Raji (cell line): Measurements from ENCODE around the gene CEP104.

Source experiments
- POLR2A ChIP-seq: IDR thresholded peaks from 2 replicates; pipeline ENCODE4 v1.6.1; 2011; ENCODE audit warnings: low read depth, low read length, control low read depth; ENCODE audit not compliant: insufficient read depth

CEP104 gene

DNA sequence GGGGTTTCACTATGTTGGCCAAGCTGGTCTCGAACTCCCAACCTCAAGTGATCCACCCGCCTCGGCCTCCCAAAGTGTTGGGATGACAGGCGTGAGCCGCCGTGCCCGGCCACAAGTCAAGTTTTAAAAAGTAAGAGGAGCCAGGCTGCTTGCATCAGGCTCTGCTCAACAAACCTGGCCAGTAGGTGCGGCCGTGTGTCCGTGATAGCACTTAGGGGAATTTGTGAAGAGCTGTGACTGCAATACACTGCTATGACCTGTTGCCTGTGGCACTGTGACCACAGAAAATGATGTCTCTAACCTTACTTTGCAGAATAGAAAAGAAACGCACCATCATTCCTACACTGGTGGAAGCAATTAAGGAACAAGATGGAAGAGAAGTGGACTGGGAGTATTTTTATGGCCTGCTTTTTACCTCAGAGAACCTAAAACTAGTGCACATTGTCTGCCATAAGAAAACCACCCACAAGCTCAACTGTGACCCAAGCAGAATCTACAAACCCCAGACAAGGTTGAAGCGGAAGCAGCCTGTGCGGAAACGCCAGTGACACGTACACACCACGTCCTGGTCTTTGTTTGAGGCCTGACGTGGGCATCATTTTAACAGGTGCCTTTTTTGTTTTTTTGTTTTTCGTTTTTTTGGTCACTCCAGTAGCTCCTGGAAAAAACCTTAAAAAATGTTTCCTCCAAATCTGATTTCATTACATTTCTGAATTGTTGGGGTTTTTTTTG is 26.3 kb upstream of the CEP104 start:
- TF ChIP-seq POLR2A, result no peak

DNA sequence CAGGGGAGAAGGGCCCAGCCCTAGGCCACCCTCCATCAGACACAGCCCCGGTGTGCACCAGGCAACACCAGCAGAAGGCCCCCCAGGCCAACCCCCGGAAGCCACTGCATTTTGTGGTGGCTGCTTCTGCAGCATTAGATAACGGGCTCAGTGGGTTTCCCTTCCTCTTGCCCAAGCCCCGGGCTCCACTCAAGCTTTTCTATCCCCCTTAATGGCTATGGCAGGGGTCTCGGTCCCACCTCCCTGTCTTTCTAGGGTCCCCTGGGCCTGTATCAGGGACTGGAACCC is 24.1 kb upstream of the CEP104 start:
- TF ChIP-seq POLR2A, result no peak

DNA sequence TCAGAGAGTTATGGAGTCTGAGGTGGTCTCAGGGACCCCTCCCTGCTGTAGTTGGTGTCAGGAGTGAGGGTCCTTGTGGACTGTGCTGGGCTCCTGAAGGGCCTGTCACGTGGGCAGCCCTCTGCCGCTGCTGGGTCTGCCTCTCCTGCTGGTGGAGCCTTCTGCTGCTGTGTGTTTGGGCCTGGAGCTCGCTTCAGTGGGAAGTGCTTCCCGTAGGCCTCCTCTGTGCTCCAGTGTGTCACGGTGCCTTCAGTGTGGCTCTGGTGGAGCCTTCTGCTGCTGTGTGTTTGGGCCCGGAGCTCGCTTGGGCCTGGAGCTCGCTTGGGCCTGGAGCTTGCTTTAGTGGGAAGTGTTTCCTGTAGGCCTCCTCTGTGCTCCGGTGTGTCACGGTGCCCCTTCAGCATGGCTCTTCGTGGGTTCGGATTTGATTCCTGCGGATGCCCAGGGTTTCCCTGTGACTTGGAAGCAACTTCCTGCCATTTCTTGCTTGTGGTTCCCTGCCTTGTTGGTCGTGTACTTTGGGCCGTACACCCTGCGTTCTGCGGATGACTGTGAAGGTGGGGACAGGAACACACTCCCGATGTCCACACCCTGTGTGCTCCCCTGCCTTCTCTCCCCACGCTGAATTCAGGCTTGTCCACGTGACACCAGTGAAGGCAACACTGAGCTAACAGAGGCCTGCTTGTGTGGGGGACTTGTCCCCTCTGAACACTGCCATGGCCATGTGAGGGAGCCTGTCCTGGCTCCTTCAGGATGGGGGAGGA is 23.6 kb upstream of the CEP104 start:
- TF ChIP-seq POLR2A, result no peak

DNA sequence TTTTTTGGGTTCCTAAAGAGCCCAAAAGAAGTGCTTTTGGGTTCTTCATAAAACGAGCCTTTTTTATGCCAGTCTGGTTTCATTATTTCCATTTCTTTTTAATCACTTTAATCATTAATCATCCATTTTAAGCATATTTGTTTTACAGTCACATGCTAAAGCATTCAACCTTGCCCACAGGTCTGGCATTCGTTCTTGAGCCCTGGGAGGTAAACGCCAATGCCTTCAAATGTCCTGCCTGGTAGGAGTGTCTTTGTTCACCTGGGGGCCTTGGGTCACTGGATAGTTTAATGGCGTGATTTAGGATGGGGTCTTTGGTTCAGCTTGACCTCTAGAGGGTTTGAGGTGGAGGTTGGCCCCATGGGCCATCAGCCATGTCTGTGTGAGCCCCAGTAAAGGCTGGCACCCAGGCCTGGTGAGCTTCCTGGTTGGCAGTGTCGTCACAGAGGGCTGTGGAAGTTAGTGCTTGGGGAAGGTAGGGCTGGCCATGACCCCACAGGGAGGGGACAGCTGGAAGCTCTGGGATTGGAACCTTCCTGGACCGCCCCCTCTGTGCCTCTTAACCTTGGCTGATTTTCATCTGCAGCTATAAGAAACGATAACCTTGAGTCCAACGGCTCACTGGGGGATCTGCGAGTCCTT is 22.9 kb upstream of the CEP104 start:
- TF ChIP-seq POLR2A, result no peak

DNA sequence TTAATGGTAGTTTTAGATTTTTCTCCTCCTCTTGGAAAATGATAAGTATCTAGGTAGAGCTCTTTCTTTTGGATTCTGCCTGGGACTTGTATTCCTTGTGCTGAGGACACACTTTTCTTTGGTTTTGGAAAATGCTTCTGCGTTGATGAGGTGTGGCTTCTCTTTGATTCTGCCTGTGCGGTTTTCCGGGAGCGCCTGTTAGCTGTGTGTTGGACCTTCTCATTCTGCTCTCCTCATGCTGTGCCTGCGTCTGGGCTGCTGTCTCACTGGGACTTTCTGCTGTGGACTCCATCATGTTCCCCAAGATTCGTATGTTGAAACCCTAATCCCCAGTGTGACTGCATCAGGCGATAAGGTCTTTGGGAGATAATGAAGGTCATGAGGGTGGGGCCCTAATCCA is 22.1 kb upstream of the CEP104 start:
- TF ChIP-seq POLR2A, result no peak

DNA sequence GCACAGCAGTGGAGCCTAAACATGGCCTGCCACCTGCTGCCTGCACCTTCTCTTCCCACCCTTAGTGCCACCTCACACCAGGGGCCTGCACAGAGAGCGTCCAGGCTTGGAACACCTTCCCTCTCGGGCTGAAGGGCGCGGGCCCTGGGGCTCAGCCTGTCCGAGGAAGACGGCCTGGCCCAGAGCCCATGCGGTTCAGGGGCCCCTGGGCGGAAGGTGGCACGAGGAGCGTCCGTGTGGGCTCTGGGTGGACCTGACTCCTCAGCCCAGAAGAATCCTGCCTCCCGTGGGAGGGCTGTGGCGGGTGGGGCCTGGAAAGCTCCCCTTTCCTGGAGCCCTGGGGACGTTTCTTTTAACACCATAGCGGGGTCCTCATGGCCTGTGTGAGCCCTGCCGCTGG is 19.7 kb upstream of the CEP104 start:
- TF ChIP-seq POLR2A, result no peak

DNA sequence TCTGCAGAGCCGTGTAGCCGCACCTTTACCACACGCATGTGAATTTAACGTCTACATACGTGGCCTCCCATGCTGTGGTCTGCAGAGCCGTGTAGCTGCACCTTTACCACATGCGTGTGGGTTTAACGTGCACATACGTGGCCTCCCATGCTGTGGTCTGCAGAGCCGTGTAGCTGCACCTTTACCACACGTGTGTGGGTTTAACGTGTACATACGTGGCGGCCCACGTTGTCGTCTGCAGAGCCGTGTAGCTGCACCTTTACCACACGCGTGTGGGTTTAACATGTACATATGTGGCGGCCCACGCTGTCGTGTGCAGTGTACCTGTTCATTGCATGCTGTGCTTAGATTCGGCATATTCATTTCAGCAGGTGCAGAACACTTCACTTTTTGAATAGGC is 17.7 kb upstream of the CEP104 start:
- TF ChIP-seq POLR2A, result no peak

DNA sequence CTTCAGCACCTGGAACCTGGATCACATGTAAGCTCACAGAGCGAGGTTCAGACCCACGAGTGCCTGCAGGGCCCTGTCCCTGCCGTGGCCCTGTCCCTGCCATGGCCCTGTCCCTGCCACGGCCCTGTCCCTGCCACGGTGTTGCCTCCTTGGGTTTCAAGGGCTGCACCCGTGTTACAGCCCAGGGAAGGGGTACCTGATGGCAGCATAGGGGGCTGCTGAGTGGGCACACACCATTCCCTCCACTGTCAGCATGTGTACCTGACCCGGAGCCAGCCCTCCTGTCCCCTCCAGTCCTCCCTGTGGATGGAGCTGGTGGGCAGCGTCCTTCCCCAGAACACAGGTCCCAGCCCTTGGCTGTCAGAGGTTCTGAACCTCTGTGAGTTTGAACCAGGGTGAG is 15.5 kb upstream of the CEP104 start:
- no peak for TF ChIP-seq POLR2A

DNA sequence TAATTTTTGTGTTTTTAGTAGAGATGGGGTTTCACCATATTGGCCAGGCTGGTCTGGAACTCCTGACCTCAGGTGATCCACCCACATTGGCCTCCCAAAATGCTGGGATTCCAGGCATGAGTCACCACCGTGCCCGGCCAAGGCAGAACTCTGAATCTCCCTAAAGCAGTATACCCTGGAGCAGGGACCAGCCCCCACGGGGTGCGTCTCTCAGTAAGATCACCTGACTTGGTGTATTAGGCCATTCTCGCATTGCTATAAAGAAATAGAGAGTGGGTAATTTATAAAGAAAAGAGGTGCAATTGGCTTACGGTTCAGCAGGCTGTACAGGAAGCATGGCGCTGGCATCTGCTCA is 14.4 kb upstream of the CEP104 start:
- TF ChIP-seq POLR2A, result no peak

DNA sequence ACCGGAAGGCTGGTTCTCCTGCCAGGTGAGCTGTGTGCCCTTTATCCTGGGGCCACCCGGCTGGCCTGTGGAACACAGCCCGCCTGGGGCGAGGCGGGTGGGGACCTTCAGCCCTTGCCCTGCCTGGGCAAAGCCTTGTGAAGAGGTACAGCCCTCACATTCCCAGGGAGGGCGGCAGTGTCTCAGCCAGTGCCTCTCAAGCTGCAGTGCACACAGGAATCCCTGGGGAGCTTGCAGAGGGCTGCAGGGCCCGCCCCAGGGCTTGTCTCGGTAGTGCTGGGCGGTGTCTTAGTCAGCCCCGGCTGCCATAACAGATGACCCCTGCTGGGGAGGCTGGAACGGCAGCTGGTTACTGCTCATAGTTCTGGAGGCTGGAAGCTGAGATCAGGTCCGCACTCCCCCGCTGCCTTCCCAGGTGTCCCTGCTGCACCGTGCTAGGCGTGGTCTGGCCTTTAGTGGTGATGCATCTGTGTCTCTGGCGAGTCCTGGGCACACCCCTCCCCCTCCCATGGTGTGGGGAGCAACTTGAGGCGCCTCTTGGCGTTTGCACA is 12.8 kb upstream of the CEP104 start:
- no peak for TF ChIP-seq POLR2A

DNA sequence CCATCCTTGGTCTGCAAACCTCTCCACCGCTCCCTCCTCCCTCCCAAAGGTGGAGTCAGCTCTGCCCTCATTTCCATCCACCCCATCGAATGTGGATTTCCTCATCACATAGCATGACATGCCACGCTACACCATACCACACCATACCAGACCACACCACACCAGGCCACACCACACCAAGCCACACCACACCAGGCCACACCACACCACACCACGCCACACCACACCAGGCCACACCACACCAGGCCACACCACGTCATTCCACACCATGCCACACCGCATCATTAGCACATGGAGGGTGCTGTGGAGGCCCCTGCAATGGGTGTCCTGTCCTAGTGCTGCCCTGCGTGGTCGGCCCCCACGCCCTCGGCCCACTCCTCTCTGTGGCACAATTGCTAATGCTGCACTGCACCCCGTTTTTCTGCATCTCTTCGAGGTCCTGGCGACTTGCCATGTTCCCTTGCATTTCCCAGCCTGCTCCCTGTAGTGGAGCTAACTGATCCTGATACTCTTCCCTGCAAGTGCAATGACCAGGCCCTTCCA is 11.5 kb upstream of the CEP104 start:
- no peak for TF ChIP-seq POLR2A

DNA sequence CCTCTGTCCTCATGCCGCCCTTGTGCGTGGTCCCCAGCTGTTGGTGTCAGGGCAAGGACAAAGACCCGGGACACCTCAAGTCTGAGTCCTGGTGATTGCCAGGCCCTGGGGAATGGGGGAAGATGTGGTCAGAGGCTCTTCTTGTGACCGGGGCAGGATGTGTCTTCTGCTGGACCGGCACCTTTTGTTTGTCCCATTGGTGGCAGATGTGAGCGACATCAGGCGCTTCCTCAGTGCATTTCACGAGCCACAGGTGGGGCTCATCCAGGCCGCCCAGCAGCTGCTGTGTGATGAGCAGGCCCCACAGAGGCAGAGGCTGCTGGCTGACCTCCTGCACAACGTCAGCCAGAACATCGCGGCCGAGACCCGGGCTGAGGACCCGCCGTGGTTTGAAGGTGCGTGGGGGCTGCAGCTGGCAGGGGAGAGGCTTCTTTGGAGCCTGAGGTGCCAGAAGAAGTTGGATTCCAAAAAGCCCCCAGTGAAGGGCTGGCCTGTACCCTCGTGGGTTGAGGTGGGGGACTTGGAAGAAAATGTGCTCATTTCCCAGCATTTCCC is 8.7 kb upstream of the CEP104 start:
- TF ChIP-seq POLR2A, result no peak

DNA sequence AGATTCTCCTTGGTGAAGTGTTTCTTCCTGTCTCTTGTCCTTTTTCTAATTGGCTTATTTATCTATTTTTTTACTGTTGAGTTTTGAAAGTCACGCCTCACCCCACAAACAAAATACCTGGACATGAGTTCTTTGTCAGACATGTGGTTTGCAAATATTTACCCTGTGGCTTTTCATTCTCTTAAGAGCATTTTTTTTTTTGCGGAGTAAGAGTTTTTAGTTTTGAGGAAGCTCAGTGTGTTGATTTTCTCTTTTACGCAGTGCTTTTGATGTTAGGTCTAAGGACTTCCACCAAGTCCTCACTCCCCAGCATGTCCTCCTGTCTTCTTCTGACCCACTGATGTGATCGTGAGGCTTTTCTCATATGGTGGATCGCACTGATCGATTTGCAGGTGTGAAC is 7.9 kb upstream of the CEP104 start:
- no peak for TF ChIP-seq POLR2A

DNA sequence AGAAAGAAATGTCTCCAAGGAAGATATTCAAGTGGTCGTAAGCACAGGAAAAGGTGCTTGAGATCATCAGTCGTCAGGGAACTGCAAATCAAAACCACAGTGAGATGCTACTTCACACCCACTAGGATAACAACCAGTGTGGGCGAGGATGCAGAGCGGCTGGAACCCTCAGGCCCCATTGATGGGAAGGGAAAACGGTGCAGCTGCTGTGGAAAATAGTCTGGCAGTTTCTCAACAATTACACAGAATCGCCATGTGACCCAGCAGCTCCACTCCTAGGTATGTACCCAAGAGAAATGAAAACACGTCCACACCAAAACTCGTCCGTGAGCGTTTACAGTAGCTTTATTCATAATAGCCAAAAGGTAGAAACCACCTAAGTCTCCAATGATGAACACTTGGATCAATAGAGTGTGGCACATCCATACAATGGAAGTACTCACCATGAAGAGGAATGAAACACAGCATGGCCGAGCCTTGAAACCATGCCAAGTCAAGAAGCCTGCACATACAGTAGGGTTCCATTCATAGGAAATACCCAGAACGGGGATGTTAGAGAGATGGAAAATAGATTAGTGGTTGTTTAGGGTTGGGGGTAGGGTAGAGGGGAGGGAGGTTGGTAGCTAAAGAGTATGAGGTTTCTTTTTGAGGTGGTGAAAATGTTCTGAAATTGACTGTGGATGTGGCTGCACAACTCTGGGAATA is 6.4 kb upstream of the CEP104 start:
- no peak for TF ChIP-seq POLR2A

DNA sequence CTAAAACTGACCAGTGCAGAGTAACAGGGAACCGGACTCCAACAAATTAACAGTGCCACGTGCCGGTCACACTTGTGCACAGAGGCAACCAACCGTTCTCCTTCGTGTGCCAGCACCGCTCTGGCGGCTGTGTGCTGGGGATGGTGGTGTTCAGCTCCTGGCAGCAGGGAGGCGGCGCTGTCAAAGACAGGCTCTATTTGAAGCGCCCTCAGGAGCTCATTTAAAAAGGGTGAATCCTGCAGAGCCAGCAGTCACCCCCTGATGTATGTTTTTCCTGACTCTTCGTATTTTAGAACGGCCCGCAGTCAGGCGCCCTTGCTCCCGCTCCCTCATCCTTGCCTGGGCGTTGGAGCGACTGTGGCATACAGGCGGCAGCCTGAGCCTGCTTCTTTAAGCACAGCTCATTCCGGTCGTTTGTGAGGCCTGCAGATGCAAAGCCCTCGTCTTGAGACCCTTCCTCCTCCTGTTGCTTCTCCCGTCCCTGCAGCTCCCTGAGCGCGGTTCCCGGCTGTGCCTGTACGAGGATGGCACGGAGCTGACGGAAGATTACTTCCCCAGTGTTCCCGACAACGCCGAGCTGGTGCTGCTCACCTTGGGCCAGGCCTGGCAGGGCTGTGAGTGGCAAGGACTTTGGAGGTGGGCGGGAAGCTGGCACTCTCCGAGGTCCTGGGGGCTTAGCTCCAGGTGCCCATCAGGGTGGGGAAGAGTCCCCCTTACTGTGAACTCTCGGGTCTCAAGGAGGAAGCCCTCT is 1.4 kb upstream of the CEP104 start:
- TF ChIP-seq POLR2A, result no peak

DNA sequence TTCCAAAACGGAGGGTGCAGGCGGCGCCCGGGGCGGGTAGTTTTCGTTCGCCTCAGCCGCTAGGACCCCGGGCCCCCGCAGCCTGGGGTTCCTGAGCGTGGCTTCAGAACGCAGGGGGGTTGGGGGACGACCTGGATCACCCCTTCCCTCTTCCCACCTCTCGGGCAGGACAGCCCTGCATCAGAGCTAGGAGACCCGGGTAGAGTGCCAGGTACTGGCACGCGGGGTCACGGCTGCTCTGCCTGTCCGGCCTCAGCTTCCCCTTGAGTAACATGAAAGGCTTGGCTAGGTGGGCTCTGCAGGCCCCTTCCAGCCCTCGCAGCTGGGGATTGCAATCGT is 749 bp upstream of the CEP104 start:
- TF ChIP-seq POLR2A, result no peak
